ENCODE results near the gene PACRG. TPM values are rescaled to one million over a fixed set of nuclear protein-coding genes. Genes with fewer than 3 reads are reported as not detected.

PACRG gene
- total RNA-seq, 2 experiments from 2014 or later, result not detected

- ChIA-PET CTCF (ENCODE audit: unreplicated experiment) (no interaction called here), POLR2A (interaction anchor here (0.9 kb wide), 1 partner anchor 350 kb away, joined by 3 read pairs; no protein-coding TSS in a partner anchor)
- Histone ChIP-seq H3K4me2 (ENCODE audit: low read length) (no peak overlapping the region), H3K79me2 (ENCODE audit: insufficient read depth, low read depth, low read length) (no peaks in the 10 kb centered on the region), H3K27ac (ENCODE audit: low read depth, low read length, poor library complexity, severe bottlenecking) (no peak overlapping the region), H4K20me1 (ENCODE audit: insufficient read depth, low read length) (no peaks in the 10 kb centered on the region), H3K4me1 (ENCODE audit: insufficient read depth, low read length, poor library complexity, severe bottlenecking) (peaks cover 4% of the 10 kb centered on the region), H3K9me3 (ENCODE audit: low read length) (no peaks in the 10 kb centered on the region), H2AFZ (ENCODE audit: low read length) (no peak overlapping the region), H3K4me3 (ENCODE audit: low read depth, low read length, poor library complexity, severe bottlenecking) (no peak overlapping the region), H3K9me2 (ENCODE audit: insufficient read depth, low read length) (no peaks in the 10 kb centered on the region), H3K36me3 (ENCODE audit: insufficient read depth, low read length) (no peaks in the 10 kb centered on the region)
- TF ChIP-seq CTCF (conservative IDR thresholded peaks at IDR 0.05; ENCODE audit: low read length) (no peak), EZH2phosphoT487 (IDR thresholded peaks at IDR 0.05; ENCODE audit: borderline replicate concordance, low read depth, low read length) (no peak)
- intact Hi-C loops (cut with micrococcal nuclease; ENCODE audit: unreplicated experiment), result no loop called here
- DNase-seq (ENCODE audit: low spot score), result no peak
- BruUV-seq (replicated peaks), result no TSS peak
Measured at GRCh38 chr6:162730502-162730901, 2.7 kb downstream of the PACRG start.

GRCh38 chr6:162733489-162733888 is 5.7 kb downstream of the PACRG start:
- ChIA-PET POLR2A (no interaction called here), CTCF (ENCODE audit: unreplicated experiment) (no interaction called here)
- H4K20me1 ChIP-seq (ENCODE audit: insufficient read depth, low read length), result no peaks in the 10 kb centered on the region
- BruUV-seq (replicated peaks), result no TSS peak
- no peaks in the 10 kb centered on the region for H3K9me3 ChIP-seq (ENCODE audit: low read length)
- H3K79me2 ChIP-seq (ENCODE audit: insufficient read depth, low read depth, low read length), result no peaks in the 10 kb centered on the region
- no peaks in the 10 kb centered on the region for H3K4me1 ChIP-seq (ENCODE audit: insufficient read depth, low read length, poor library complexity, severe bottlenecking)
- intact Hi-C loops (cut with micrococcal nuclease; ENCODE audit: unreplicated experiment), result no loop called here
- peak; percentile 23 for DNase-seq (ENCODE audit: low spot score)
- TF ChIP-seq EZH2phosphoT487 (IDR thresholded peaks at IDR 0.05; ENCODE audit: borderline replicate concordance, low read depth, low read length) (no peak), CTCF (conservative IDR thresholded peaks at IDR 0.05; ENCODE audit: low read length) (no peak)
- H3K27ac ChIP-seq (ENCODE audit: low read depth, low read length, poor library complexity, severe bottlenecking), result no peak overlapping the region
- peak overlapping the region; percentile 72 for H2AFZ ChIP-seq (ENCODE audit: low read length)
- H3K9me2 ChIP-seq (ENCODE audit: insufficient read depth, low read length), result no peaks in the 10 kb centered on the region
- no peaks in the 10 kb centered on the region for H3K36me3 ChIP-seq (ENCODE audit: insufficient read depth, low read length)
- H3K4me3 ChIP-seq (ENCODE audit: low read depth, low read length, poor library complexity, severe bottlenecking), result no peak overlapping the region
- no peak overlapping the region for H3K4me2 ChIP-seq (ENCODE audit: low read length)

DNA sequence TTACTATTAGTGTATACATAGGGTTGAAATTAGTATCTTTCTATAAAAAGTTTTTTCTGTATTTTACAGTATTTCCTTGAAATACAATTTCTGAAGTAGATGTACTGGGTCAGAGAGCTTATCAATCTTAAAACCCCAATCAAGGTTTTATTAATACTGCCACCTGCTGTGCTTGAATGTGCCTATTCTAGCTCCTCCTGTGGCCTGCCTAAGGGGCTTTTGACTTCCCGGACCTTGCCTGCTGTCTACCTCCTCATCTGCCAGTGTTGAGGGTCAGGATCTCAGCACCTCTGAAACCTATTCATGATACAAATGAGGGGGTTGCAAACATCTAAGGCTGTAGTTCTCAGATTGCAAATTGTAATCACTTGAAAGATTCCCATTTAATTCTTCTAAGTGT is 9.2 kb downstream of the PACRG start:
- TF ChIP-seq EZH2phosphoT487 (IDR thresholded peaks at IDR 0.05; ENCODE audit: borderline replicate concordance, low read depth, low read length) (no peak), CTCF (conservative IDR thresholded peaks at IDR 0.05; ENCODE audit: low read length) (peak; percentile 51; the same call in 1 of the 2 replicates)

More for the DNA sequence above, 9.2 kb downstream of the PACRG start:
- Histone ChIP-seq H3K79me2 (ENCODE audit: insufficient read depth, low read depth, low read length) (no peaks in the 10 kb centered on the region), H3K27ac (ENCODE audit: low read depth, low read length, poor library complexity, severe bottlenecking) (no peak overlapping the region), H4K20me1 (ENCODE audit: insufficient read depth, low read length) (no peaks in the 10 kb centered on the region), H3K9me2 (ENCODE audit: insufficient read depth, low read length) (no peaks in the 10 kb centered on the region), H3K9me3 (ENCODE audit: low read length) (no peaks in the 10 kb centered on the region), H2AFZ (ENCODE audit: low read length) (no peak overlapping the region), H3K4me3 (ENCODE audit: low read depth, low read length, poor library complexity, severe bottlenecking) (no peak overlapping the region), H3K4me1 (ENCODE audit: insufficient read depth, low read length, poor library complexity, severe bottlenecking) (no peaks in the 10 kb centered on the region), H3K36me3 (ENCODE audit: insufficient read depth, low read length) (no peaks in the 10 kb centered on the region), H3K4me2 (ENCODE audit: low read length) (no peak overlapping the region)
- POLR2A ChIA-PET, result no interaction called here
- DNase-seq (ENCODE audit: low spot score), result peak; percentile 3
- CTCF ChIA-PET (ENCODE audit: unreplicated experiment), result no interaction called here
- BruUV-seq (replicated peaks), result no TSS peak
- intact Hi-C loops (cut with micrococcal nuclease; ENCODE audit: unreplicated experiment), result no loop called here

All from OCI-LY7 (cell line).